Epithelial cell of esophagus (primary cell): ENCODE measurements around the gene ATCAY.
"Not testable (repeated sequence)": the region's sequence is repeated elsewhere in the genome, so short reads cannot be mapped to it uniquely, and the experiment has no call there.

ENCODE experiments used
- DNase-seq: peaks from one replicate; pipeline ENCODE4 v3.0.0; 2010; ENCODE audit warnings: low read depth
- H3K4me3 ChIP-seq: 2 replicates; pipeline ENCODE4 v1.5.1; 2011; ENCODE audit warnings: mild to moderate bottlenecking, low read length, control low read depth
- CTCF ChIP-seq: IDR thresholded peaks from 2 replicates; pipeline ENCODE4 v1.5.1; 2011; ENCODE audit warnings: low read depth, mild to moderate bottlenecking, low read length, control low read depth, inconsistent platforms; ENCODE audit not compliant: insufficient read depth; ENCODE audit errors: missing control alignments

ATCAY gene

GRCh38 chr19:3866910-3867638, 13.4 kb upstream of the ATCAY start:
- no peak for TF ChIP-seq CTCF
- no peak overlapping the region for H3K4me3 ChIP-seq
- no peak for DNase-seq

GRCh38 chr19:3867971-3868769, 12.3 kb upstream of the ATCAY start:
- no peak for TF ChIP-seq CTCF
- no peak overlapping the region for H3K4me3 ChIP-seq
- no peak for DNase-seq

- H3K4me3 ChIP-seq = no peak within 1 kb of the TSS
- no peak for TF ChIP-seq CTCF
- no peak for DNase-seq
These were observed 11.6 kb upstream of the ATCAY start, which contains the start of gene ZFR2 for GRCh38 chr19:3868770-3869456. TSS of gene ZFR2 (minus strand) at chr19:3869038. CDS start at chr19:3869017, 21 bp downstream.

- no peak overlapping the region for H3K4me3 ChIP-seq
- no peak for DNase-seq
- TF ChIP-seq CTCF = no peak
These were observed 7.3 kb upstream of the ATCAY start for GRCh38 chr19:3873151-3873550.

GRCh38 chr19:3874695-3875094, 5.8 kb upstream of the ATCAY start:
- DNase-seq, H3K4me3 ChIP-seq: not testable (repeated sequence)

GRCh38 chr19:3879656-3880055, 829 bp upstream of the ATCAY start:
- no peak for TF ChIP-seq CTCF
- no peak for DNase-seq
- no peak overlapping the region for H3K4me3 ChIP-seq
